ENCODE data around the gene VPS50.
"Not testable (repeated sequence)": the region's sequence is repeated elsewhere in the genome, so short reads cannot be mapped to it uniquely, and the experiment has no call there.

VPS50 gene

GRCh38 chr7:93307131-93307660, 75.0 kb downstream of the VPS50 start:
- Histone ChIP-seq H3K4me1 (ENCODE audit: control insufficient read depth, insufficient read depth, low read length) (peaks cover 25% of the 10 kb centered on the region), H3K36me3 (ENCODE audit: insufficient read depth, low read length) (no peaks in the 10 kb centered on the region), H3K4me3 (ENCODE audit: low read length) (peak overlapping the region; percentile 24), H3K4me2 (ENCODE audit: low read length) (peak overlapping the region; percentile 55), H3K9me3 (replicated peaks; ENCODE audit: low read length) (no peaks in the 10 kb centered on the region), H3K9ac (ENCODE audit: low read depth, low read length) (peak overlapping the region; percentile 16), H3K27me3 (ENCODE audit: control insufficient read depth, insufficient read depth, low read length) (no peaks in the 10 kb centered on the region)

GRCh38 chr7:93307943-93308342, 75.8 kb downstream of the VPS50 start:
- H3K4me1 ChIP-seq (ENCODE audit: control insufficient read depth, insufficient read depth, low read length) = peaks cover 25% of the 10 kb centered on the region
- H3K4me3 ChIP-seq (ENCODE audit: low read length) = no peak overlapping the region
- no peaks in the 10 kb centered on the region for H3K36me3 ChIP-seq (ENCODE audit: insufficient read depth, low read length)
- H3K4me2 ChIP-seq (ENCODE audit: low read length) = peak overlapping the region; percentile 55
- H3K27me3 ChIP-seq (ENCODE audit: control insufficient read depth, insufficient read depth, low read length) = no peaks in the 10 kb centered on the region
- H3K9ac ChIP-seq (ENCODE audit: low read depth, low read length) = peak overlapping the region; percentile 34
- H3K9me3 ChIP-seq (replicated peaks; ENCODE audit: low read length) = no peaks in the 10 kb centered on the region

DNA sequence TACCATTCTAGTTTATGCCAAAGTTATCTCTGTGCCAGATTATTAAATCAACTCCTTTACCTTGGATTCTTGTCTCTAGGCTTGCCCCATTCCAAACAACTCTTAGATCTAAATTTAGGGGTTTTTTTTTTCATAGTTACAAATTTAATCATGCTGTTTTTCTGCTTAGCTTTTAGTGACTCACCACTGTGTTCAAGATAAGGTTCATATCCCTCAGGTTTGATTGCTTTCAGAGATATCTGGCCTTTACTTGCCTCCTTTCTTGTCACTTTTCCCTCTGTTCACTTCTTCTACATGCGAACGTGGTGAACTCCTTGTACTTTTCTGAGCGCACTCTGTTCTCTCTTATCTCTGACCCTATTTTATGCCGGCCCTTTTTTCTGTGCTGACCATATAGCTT, 78.2 kb downstream of the VPS50 start:
- H3K27me3 ChIP-seq (ENCODE audit: control insufficient read depth, insufficient read depth, low read length) = no peaks in the 10 kb centered on the region
- H3K4me3 ChIP-seq (ENCODE audit: low read length) = no peak overlapping the region
- H3K9me3 ChIP-seq (replicated peaks; ENCODE audit: low read length) = no peaks in the 10 kb centered on the region
- H3K9ac ChIP-seq (ENCODE audit: low read depth, low read length) = no peak overlapping the region
- peaks cover 30% of the 10 kb centered on the region for H3K4me1 ChIP-seq (ENCODE audit: control insufficient read depth, insufficient read depth, low read length)
- no peaks in the 10 kb centered on the region for H3K36me3 ChIP-seq (ENCODE audit: insufficient read depth, low read length)
- peak overlapping the region; percentile 29 for H3K4me2 ChIP-seq (ENCODE audit: low read length)

DNA sequence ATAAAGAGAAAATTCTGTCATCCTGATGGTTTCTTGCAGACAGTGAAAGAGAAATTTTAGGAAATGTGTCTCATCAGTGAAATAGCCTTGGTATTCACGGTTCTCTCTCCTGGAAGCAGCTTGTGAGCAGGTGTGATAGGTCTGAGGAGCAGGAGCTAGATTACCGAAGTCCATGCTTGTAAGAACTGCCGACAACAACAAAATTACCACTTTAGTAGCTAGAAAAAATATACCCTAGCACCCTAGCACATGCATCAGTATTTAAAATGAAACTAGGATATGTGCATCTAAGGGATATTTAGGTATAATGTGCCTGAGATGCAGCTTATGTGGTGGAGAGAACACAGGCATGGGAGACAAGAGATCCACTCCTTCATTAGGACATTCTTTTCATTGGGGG, 82.3 kb downstream of the VPS50 start:
- H3K27me3 ChIP-seq (ENCODE audit: control insufficient read depth, insufficient read depth, low read length) = no peaks in the 10 kb centered on the region
- H3K36me3 ChIP-seq (ENCODE audit: insufficient read depth, low read length) = no peaks in the 10 kb centered on the region
- no peaks in the 10 kb centered on the region for H3K9me3 ChIP-seq (replicated peaks; ENCODE audit: low read length)
- no peak overlapping the region for H3K9ac ChIP-seq (ENCODE audit: low read depth, low read length)
- H3K4me2 ChIP-seq (ENCODE audit: low read length) = no peak overlapping the region
- H3K4me1 ChIP-seq (ENCODE audit: control insufficient read depth, insufficient read depth, low read length) = peaks cover 34% of the 10 kb centered on the region
- no peak overlapping the region for H3K4me3 ChIP-seq (ENCODE audit: low read length)

- Histone ChIP-seq H3K9me3 (replicated peaks; ENCODE audit: low read length) (no peaks in the 10 kb centered on the region), H3K4me2 (ENCODE audit: low read length) (no peak overlapping the region), H3K4me3 (ENCODE audit: low read length) (no peak overlapping the region), H3K36me3 (ENCODE audit: insufficient read depth, low read length) (no peaks in the 10 kb centered on the region), H3K27me3 (ENCODE audit: control insufficient read depth, insufficient read depth, low read length) (no peaks in the 10 kb centered on the region), H3K4me1 (ENCODE audit: control insufficient read depth, insufficient read depth, low read length) (peaks cover 23% of the 10 kb centered on the region), H3K9ac (ENCODE audit: low read depth, low read length) (no peak overlapping the region)
Measured at GRCh38 chr7:93315896-93316295, 83.7 kb downstream of the VPS50 start.

GRCh38 chr7:93316730-93317129, 84.6 kb downstream of the VPS50 start:
- peak overlapping the region; percentile 19 for H3K4me2 ChIP-seq (ENCODE audit: low read length)
- no peaks in the 10 kb centered on the region for H3K27me3 ChIP-seq (ENCODE audit: control insufficient read depth, insufficient read depth, low read length)
- H3K36me3 ChIP-seq (ENCODE audit: insufficient read depth, low read length) = no peaks in the 10 kb centered on the region
- peaks cover 23% of the 10 kb centered on the region for H3K4me1 ChIP-seq (ENCODE audit: control insufficient read depth, insufficient read depth, low read length)
- no peak overlapping the region for H3K9ac ChIP-seq (ENCODE audit: low read depth, low read length)
- H3K4me3 ChIP-seq (ENCODE audit: low read length) = no peak overlapping the region
- H3K9me3 ChIP-seq (replicated peaks; ENCODE audit: low read length) = no peaks in the 10 kb centered on the region

GRCh38 chr7:93320887-93321286, 88.7 kb downstream of the VPS50 start:
- Histone ChIP-seq H3K36me3 (ENCODE audit: insufficient read depth, low read length) (no peaks in the 10 kb centered on the region), H3K4me1 (ENCODE audit: control insufficient read depth, insufficient read depth, low read length) (peaks cover 15% of the 10 kb centered on the region), H3K27me3 (ENCODE audit: control insufficient read depth, insufficient read depth, low read length) (no peaks in the 10 kb centered on the region), H3K9ac (ENCODE audit: low read depth, low read length) (no peak overlapping the region), H3K4me3 (ENCODE audit: low read length) (no peak overlapping the region), H3K9me3 (replicated peaks; ENCODE audit: low read length) (no peaks in the 10 kb centered on the region), H3K4me2 (ENCODE audit: low read length) (no peak overlapping the region)

DNA sequence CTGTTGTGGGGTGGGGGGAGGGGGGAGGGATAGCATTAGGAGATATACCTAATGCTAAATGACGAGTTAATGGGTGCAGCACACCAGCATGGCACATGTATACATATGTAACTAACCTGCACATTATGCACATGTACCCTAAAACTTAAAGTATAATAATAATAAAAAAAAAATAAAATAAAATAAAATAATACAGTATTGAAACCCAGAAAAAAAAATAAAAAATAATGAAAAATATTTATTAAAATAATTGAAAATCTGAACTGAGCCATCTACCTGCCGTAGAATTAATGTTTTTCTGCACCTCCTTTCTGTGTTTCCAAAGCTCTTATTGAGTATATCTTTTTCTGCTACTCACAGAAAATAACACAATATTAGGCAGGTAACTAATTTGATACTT, 94.1 kb downstream of the VPS50 start:
- H3K36me3 ChIP-seq (ENCODE audit: insufficient read depth, low read length); H3K27me3 ChIP-seq (ENCODE audit: control insufficient read depth, insufficient read depth, low read length); H3K9me3 ChIP-seq (replicated peaks; ENCODE audit: low read length); H3K4me2 ChIP-seq (ENCODE audit: low read length); H3K4me3 ChIP-seq (ENCODE audit: low read length): not testable (repeated sequence)
- Histone ChIP-seq H3K4me1 (ENCODE audit: control insufficient read depth, insufficient read depth, low read length) (peaks cover 18% of the 10 kb centered on the region), H3K9ac (ENCODE audit: low read depth, low read length) (peak overlapping the region; percentile 34)

GRCh38 chr7:93327006-93327633, 95.0 kb downstream of the VPS50 start:
- Histone ChIP-seq H3K4me3 (ENCODE audit: low read length) (no peak overlapping the region), H3K4me1 (ENCODE audit: control insufficient read depth, insufficient read depth, low read length) (peaks cover 18% of the 10 kb centered on the region), H3K27me3 (ENCODE audit: control insufficient read depth, insufficient read depth, low read length) (no peaks in the 10 kb centered on the region), H3K36me3 (ENCODE audit: insufficient read depth, low read length) (no peaks in the 10 kb centered on the region), H3K4me2 (ENCODE audit: low read length) (peak overlapping the region; percentile 41), H3K9ac (ENCODE audit: low read depth, low read length) (peak overlapping the region; percentile 34), H3K9me3 (replicated peaks; ENCODE audit: low read length) (no peaks in the 10 kb centered on the region)

DNA sequence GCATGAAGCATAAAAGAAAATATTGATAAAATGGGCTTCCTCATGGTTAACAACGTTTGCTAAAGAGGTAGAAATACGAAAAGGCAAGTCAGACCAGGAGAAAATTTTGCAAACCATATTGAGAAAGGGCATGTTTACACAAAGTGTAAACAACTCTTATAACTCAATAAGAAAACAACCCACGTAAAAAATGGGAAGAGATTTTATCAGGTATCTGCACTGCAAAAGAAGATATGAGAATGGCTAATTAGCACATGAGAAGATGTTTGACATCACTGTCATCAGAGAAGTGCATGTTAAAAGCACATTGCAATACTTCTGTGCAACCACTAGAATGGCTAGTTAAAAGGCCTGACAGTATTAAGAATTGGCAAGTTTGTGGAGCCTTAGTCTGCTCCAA, 99.5 kb downstream of the VPS50 start:
- H3K9me3 ChIP-seq (replicated peaks; ENCODE audit: low read length) = no peaks in the 10 kb centered on the region
- H3K4me3 ChIP-seq (ENCODE audit: low read length) = no peak overlapping the region
- no peaks in the 10 kb centered on the region for H3K27me3 ChIP-seq (ENCODE audit: control insufficient read depth, insufficient read depth, low read length)
- peaks cover 27% of the 10 kb centered on the region for H3K4me1 ChIP-seq (ENCODE audit: control insufficient read depth, insufficient read depth, low read length)
- no peak overlapping the region for H3K9ac ChIP-seq (ENCODE audit: low read depth, low read length)
- no peak overlapping the region for H3K4me2 ChIP-seq (ENCODE audit: low read length)
- H3K36me3 ChIP-seq (ENCODE audit: insufficient read depth, low read length) = no peaks in the 10 kb centered on the region

- H3K4me1 ChIP-seq (ENCODE audit: control insufficient read depth, insufficient read depth, low read length) = peaks cover 25% of the 10 kb centered on the region
- H3K4me2 ChIP-seq (ENCODE audit: low read length) = no peak overlapping the region
- no peaks in the 10 kb centered on the region for H3K9me3 ChIP-seq (replicated peaks; ENCODE audit: low read length)
- H3K27me3 ChIP-seq (ENCODE audit: control insufficient read depth, insufficient read depth, low read length) = no peaks in the 10 kb centered on the region
- H3K36me3 ChIP-seq (ENCODE audit: insufficient read depth, low read length) = no peaks in the 10 kb centered on the region
- no peak overlapping the region for H3K4me3 ChIP-seq (ENCODE audit: low read length)
- no peak overlapping the region for H3K9ac ChIP-seq (ENCODE audit: low read depth, low read length)
Measured at GRCh38 chr7:93332172-93332571, 100.0 kb downstream of the VPS50 start.

DNA sequence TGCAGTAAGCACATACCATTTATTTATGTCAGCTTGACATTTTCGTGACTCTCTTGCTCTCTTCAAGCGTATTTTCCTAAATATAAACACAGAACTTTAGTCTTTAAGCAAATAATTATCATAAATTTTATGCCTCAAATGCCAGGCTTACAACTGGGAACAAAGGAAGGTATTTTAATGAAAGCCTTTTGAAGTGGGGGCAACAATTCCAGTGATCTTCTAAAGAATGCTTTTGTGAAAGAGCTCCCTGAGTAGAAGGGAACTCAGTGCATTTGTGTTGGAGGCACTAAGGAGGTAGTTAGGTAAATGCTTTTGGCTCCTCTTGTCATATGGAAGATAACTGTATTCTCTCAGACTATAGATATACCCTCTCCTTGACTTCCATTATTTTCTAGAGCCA, 104.9 kb downstream of the VPS50 start:
- Histone ChIP-seq H3K9me3 (replicated peaks; ENCODE audit: low read length) (no peaks in the 10 kb centered on the region), H3K4me1 (ENCODE audit: control insufficient read depth, insufficient read depth, low read length) (peaks cover 12% of the 10 kb centered on the region), H3K36me3 (ENCODE audit: insufficient read depth, low read length) (peaks cover 3% of the 10 kb centered on the region), H3K9ac (ENCODE audit: low read depth, low read length) (no peak overlapping the region), H3K27me3 (ENCODE audit: control insufficient read depth, insufficient read depth, low read length) (no peaks in the 10 kb centered on the region), H3K4me3 (ENCODE audit: low read length) (no peak overlapping the region), H3K4me2 (ENCODE audit: low read length) (no peak overlapping the region)
